ENCODE measurements around the gene PCDHA1.
"Not testable (repeated sequence)": the region's sequence is repeated elsewhere in the genome, so short reads cannot be mapped to it uniquely, and the experiment has no call there.

The PCDHA1 gene

DNA sequence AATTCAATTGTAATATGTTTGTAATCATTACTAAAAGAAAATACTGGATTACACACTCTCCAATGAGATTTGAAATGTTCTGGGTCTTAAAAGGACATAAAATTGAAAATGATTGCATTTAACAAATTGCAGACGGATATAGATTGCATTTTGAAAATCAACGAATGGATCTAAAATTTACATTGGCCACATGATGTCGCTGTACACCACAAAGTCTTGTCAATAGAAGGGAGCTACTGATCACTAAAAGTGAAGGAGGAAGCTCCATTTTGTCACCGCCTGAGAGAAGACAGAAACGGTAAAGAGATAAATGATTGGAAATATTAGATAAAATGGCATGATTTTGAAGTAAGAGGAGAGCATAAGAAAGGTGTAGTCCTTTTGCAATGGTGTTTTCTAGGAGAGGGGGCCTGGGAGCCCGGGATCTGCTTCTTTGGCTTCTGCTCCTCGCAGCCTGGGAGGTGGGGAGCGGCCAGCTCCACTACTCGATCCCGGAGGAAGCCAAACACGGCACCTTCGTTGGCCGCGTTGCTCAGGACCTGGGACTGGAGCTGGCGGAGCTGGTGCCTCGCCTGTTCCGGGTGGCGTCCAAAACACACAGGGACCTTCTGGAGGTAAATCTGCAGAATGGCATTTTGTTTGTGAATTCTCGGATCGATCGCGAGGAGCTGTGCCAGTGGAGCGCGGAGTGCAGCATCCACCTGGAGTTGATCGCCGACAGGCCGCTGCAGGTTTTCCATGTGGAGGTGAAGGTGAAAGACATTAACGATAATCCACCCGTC is at the start of gene PCDHA1:
Gene PCDHA1 (plus strand): TSS at position 236 of the 782 bp plus-strand sequence.
- DNase-seq, result peak; percentile 30

DNA sequence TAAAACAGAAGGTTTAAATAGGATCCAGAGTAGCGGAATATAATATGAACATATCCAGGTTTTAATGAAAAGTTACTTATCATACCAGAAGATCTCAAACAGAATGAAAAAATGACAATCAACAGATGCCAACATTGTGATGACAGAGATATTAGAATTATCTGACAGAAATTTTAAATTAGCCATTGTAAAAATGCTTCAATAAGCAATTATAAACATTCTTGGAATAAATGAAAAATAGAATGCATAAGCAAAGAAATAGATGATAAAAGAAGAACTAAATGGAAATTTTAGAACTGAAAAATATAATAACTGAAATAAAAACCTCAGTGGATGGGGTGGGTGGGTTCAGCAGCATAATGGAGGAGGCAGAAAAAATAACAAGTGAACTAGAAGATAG is 48.5 kb upstream of the PCDHA1 start:
- DNase-seq, result no peak

DNA sequence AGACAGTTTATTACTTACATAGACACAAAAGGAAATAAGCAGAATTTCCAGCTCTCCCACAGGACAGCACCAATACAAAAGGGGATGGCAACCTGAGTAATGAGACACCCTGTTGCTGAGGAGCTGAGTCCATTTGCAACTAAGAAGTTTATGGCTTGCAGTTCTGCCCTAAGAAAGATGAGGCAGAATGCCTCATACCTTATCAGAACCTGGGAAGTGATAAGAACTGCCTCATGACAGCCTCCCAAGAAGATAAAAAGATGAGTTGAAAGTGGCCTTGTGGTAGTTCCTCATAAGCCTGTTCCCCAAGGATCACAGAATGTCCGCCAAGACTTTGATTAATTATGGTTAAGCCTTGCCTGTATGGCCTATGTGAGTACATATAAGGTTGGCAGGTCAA is 44.0 kb upstream of the PCDHA1 start:
- DNase-seq, result no peak

DNA sequence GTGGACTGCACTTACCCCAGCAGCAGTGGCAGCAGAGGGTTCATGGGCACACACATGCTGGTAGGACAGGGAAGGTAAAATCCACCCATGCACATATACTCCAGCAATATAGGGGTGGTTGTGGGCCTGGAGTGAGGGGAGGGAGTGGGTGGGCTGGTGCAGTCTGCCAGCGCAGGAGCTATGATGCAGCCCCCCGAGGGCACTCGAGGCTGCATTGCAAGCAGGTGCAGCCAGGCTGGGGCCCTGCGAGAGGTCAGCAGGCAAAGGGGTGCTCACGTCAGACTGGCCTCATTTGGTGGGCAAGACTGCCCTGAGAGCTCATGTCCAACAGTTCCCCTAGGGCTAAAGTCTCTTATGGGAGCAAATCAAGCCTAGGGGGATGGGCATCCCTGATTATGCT is 32.4 kb upstream of the PCDHA1 start:
- DNase-seq, result no peak

DNA sequence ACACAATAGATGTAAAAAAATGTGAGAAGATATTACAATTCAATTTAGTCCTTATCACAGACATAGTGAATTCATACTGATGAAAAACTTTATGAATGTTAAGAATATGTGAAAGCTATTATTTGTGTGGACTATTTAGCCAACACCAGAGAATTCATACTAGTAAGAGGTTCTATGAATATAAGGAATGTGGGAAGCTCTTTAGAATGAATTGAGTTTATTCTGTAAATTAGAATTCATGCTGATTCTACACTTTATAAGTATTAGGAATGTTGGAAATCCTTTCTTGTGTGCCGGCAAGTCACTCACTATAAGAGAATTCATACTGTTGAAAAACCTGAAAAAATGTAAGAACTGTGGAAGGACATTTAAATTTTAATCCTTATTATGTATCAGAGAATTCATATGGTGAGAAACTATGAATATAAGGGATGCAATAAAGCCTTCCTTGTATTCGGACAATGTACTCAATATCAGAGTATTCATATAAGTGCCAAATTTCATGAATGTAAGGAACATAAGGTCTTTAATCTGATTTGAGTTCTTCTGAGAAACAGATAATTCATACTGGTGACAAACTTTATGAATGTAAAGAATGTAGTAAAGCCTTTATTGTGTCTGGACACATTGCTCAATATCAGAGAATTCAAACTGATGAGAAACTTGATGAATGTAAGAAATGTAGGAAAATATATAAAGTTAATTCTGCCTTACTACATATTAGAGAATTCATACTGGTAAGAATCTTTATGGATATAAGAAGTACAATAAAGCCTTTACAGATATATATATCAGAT is 21.6 kb upstream of the PCDHA1 start:
- no peak for DNase-seq

DNA sequence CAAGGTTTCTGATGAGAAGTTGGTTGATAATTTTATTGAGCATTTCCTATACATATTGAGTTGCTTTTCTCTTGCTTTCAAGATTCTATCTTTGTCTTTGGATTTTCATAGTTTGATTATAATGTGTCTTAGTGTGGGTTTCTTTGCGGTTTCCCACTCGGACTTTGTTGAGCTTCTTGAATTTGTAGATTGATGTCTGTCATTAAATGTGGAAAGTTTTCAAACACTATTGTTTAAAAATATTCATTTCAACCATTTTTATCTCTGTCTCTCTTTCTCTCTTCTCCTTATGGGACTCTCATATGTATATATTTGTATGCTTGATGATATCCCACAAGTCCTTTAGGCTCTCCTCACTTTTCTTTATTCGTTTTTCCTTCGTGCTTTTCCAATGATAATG is 18.5 kb upstream of the PCDHA1 start:
- no peak for DNase-seq

DNA sequence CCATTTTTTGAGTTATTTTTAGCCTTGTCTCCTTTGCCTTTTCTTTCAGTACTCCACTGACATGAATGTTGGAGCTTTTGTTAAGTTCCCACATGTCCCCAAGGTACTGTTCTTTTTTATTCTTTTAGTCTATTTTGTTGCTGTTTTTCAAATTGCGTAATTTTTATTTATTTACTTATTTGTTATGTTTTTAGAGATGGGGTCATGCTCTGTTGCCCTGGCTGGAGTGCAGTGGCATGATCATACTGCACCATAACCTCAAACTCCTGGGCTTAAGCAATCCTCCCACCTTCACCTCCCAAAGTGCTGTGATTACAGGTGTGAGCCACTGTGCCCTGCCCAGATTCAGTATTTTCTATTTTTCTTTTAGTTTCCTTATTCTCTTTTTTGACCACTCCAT is 5.4 kb upstream of the PCDHA1 start:
- DNase-seq, result no peak

DNA sequence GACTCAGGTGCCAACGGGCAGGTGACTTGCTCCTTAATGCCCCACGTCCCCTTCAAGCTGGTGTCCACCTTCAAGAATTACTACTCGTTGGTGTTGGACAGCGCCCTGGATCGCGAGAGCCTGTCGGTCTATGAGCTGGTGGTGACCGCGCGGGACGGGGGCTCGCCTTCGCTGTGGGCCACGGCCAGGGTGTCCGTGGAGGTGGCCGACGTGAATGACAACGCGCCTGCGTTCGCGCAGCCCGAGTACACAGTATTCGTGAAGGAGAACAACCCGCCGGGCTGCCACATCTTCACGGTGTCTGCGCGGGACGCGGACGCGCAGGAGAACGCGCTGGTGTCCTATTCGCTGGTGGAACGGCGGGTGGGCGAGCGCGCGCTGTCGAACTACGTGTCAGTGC is 1.5 kb downstream of the PCDHA1 start:
- not testable (repeated sequence) for DNase-seq

DNA sequence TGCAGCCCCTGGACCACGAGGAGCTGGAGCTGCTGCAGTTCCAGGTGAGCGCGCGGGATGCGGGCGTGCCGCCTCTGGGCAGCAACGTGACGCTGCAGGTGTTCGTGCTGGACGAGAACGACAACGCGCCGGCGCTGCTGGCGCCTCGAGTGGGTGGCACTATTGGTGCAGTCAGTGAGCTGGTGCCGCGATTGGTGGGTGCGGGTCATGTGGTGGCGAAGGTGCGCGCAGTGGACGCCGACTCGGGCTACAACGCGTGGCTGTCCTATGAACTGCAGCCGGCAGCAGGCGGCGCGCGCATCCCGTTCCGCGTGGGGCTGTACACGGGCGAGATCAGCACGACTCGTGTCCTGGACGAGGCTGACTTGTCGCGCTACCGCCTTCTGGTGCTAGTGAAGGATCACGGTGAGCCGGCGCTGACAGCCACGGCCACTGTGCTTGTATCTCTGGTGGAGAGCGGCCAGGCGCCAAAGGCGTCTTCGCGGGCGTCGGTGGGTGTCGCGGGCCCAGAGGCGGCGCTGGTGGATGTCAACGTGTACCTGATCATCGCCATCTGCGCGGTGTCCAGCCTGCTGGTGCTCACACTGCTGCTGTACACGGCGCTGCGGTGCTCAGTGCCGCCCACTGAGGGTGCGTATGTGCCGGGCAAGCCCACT is 2.0 kb downstream of the PCDHA1 start:
- DNase-seq, result not testable (repeated sequence)

DNA sequence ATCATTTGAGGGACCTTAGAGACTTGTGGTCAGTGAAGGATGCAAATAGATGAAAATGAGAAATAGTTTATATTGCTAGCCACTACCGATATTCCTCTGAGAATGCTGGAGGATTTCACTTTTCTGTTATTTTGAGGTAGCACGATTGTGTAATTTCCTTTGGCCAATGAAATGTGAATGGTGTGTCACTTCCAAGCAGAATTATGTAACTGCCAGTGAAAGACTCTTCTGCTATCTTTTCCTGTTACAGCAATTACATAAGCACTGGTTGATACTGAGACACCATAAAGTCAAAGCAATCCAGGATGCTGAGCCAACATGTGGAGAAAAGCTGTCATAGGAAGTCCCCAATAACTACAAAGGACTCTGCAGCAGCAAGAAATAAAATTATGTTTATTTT is 5.1 kb downstream of the PCDHA1 start:
- no peak for DNase-seq

DNA sequence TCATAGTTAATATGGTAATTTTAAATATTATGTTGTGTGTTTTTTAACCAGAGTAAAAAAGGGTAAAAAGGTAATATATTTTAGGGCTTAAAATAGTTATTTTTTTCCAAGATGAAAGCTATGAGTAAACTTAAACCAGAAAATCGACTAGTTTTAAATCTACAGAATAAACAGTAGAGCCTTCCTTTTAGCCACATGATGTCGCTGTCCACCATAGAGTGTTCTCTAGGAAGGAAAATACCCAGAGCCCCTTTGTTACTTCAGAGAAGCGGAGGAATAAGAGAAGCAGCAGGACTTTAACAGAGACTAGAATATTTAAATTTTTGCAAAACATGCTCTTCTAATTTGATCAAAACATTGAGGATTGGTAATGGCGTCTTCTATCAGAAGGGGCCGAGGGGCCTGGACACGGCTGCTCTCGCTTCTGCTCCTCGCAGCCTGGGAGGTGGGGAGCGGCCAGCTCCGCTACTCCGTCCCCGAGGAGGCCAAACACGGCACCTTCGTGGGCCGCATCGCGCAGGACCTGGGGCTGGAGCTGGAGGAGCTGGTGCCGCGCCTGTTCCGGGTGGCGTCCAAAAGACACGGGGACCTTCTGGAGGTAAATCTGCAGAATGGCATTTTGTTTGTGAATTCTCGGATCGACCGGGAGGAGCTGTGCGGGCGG is 8.8 kb downstream of the PCDHA1 start, which contains the start of gene PCDHA2:
Gene PCDHA2 (plus strand): TSS at position 258 of the 664 bp plus-strand sequence.
- DNase-seq, result peak; percentile 70

DNA sequence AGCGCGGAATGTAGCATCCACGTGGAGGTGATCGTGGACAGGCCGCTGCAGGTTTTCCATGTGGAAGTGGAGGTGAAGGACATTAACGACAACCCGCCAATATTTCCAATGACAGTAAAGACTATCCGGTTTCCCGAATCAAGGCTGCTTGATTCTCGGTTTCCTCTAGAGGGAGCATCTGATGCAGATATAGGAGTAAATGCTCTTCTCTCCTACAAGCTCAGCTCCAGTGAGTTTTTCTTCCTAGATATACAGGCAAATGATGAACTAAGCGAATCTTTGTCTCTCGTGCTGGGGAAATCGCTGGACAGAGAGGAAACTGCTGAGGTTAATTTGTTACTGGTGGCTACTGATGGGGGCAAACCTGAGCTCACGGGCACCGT is 9.3 kb downstream of the PCDHA1 start:
- peak; percentile 61 for DNase-seq

DNA sequence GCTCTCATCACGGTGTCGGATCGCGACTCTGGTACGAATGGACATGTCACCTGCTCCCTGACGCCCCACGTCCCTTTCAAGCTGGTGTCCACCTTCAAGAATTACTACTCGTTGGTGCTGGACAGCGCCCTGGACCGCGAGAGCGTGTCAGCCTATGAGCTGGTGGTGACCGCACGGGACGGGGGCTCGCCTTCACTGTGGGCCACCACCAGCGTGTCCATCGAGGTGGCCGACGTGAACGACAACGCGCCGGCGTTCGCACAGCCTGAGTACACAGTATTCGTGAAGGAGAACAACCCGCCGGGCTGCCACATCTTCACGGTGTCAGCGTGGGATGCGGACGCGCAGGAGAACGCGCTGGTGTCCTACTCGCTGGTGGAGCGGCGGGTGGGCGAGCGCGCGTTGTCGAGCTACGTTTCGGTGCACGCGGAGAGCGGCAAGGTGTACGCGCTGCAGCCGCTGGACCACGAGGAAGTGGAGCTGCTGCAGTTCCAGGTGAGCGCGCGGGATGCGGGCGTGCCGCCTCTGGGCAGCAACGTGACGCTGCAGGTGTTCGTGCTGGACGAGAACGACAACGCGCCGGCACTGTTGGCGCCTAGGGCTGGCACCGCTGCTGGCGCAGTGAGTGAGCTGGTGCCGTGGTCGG is 10.3 kb downstream of the PCDHA1 start:
- not testable (repeated sequence) for DNase-seq

DNA sequence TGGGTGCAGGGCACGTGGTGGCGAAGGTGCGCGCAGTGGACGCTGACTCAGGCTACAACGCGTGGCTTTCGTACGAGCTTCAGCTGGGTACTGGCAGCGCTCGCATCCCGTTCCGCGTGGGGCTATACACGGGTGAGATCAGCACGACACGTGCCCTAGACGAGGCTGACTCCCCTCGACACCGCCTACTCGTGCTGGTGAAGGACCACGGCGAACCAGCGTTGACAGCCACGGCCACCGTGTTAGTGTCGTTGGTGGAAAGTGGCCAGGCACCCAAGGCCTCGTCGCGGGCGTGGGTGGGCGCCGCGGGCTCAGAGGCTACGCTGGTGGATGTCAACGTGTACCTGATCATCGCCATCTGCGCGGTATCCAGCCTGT is 10.8 kb downstream of the PCDHA1 start:
- no peak for DNase-seq

DNA sequence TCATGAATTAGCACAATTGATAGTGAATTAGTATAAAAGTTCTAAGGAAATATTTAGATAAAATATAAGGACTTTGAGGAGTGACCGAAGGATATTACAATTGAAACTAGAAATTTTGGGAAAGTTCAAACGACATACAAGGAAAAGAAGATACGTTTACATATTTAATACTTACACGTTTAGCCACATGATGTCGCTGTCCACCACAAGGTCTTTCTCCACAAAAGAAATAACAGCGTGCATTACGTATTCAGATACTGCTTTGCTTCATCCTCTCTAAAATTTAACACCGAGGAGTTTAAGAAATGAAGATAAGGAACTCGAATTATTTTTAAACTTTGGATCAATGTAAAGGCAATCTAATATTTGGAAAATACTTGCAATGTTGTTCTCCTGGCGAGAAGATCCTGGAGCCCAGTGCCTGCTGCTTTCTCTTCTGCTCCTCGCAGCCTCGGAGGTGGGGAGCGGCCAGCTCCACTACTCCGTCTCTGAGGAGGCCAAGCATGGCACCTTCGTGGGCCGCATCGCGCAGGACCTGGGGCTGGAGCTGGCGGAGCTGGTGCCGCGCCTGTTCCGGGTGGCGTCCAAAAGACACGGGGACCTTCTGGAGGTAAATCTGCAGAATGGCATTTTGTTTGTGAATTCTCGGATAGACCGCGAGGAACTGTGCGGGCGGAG is 15.0 kb downstream of the PCDHA1 start, which contains the start of gene PCDHA3:
Gene PCDHA3 (plus strand): TSS at position 242 of the 678 bp plus-strand sequence.
- DNase-seq, result peak; percentile 0

DNA sequence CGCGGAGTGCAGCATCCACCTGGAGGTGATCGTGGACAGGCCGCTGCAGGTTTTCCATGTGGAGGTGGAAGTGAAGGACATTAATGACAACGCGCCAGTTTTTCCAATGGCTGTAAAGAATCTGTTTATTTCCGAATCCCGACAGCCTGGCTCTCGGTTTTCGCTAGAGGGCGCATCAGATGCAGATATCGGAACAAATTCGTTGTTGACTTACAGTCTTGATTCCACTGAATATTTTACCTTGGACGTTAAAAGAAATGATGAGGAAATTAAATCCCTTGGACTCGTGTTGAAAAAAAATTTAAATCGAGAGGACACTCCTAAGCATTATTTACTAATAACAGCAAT is 15.5 kb downstream of the PCDHA1 start:
- no peak for DNase-seq

DNA sequence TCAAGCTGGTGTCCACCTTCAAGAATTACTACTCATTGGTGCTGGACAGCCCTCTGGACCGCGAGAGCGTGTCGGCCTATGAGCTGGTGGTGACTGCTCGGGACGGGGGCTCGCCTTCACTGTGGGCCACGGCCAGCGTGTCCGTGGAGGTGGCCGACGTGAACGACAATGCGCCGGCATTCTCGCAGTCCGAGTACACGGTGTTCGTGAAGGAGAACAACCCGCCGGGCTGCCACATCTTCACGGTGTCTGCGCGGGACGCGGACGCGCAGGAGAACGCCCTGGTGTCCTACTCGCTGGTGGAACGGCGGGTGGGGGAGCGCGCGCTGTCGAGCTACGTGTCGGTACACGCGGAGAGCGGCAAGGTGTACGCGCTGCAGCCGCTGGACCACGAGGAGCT is 16.4 kb downstream of the PCDHA1 start:
- not testable (repeated sequence) for DNase-seq

DNA sequence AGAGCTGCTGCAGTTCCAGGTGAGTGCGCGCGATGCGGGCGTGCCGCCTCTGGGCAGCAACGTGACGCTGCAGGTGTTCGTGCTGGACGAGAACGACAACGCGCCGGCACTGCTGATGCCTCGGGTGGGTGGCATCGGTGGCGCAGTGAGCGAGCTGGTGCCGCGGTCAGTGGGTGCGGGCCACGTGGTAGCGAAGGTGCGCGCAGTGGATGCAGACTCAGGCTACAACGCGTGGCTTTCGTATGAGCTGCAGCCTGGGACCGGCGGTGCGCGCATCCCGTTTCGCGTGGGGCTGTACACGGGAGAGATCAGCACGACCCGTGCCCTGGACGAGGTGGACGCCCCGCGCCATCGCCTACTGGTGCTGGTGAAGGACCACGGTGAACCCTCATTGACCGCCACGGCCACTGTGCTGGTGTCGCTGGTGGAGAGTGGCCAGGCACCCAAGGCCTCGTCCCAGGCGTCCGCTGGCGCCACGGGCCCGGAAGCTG is 16.9 kb downstream of the PCDHA1 start:
- no peak for DNase-seq

DNA sequence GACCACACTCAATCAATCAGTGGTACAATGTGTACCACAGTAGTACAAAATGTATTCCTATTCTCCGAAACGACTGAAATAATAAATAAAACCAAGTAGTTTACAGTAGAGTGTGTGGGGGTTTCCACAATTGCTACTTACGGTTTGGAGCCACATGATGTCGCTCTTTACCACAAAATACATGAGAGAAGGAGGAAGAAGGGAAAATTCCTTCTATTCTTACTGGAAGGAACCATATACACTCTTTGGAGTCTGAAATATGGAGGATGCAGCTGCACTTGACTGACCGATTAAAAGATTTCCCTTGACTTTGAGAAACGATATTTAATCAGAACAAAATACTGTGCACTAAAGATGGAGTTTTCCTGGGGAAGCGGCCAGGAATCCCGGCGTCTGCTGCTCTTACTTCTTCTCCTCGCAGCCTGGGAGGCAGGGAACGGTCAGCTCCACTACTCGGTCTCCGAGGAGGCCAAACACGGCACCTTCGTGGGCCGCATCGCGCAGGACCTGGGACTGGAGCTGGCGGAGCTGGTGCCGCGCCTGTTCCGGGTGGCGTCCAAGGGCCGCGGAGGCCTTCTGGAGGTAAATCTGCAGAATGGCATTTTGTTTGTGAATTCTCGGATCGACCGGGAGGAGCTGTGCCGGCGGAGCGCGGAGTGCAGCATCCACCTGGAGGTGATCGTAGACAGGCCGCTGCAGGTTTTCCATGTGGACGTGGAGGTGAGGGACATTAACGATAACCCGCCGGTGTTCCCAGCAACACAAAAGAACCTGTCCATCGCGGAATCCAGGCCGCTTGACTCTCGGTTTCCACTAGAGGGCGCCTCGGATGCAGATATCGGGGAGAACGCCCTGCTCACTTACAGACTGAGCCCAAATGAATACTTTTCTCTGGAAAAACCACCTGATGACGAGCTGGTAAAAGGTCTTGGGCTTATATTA is 21.2 kb downstream of the PCDHA1 start, which contains the start of gene PCDHA4:
Gene PCDHA4 (plus strand): TSS at position 235 of the 942 bp plus-strand sequence.
- DNase-seq, result no peak

DNA sequence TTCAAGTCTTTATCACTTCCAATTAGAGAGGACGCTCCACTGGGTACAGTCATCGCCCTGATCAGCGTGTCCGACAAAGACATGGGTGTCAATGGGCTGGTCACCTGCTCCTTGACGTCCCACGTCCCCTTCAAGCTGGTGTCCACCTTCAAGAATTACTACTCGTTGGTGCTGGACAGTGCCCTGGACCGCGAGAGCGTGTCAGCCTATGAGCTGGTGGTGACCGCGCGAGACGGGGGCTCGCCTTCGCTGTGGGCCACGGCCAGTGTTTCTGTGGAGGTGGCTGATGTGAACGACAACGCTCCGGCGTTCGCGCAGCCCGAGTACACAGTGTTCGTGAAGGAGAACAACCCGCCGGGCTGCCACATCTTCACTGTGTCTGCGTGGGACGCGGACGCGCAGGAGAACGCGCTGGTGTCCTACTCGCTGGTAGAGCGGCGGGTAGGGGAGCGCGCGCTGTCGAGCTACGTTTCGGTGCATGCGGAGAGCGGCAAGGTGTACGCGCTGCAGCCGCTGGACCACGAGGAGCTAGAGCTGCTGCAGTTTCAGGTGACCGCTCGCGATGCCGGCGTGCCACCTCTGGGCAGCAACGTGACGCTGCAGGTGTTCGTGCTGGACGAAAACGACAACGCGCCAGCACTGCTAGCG is 22.4 kb downstream of the PCDHA1 start:
- DNase-seq, result not testable (repeated sequence)

All from NCI-H82 (cell line).